HG02885 (cell line): Measurements from ENCODE around the gene SIPA1L3.
A peak's percentile ranks its signal among the peaks of the same experiment; 100 is the strongest.
"Not testable (repeated sequence)": the region's sequence is repeated elsewhere in the genome, so short reads cannot be mapped to it uniquely, and the experiment has no call there.

ENCODE experiments used
- ATAC-seq: cut with Tn5 transposase; IDR thresholded peaks from one replicate; pipeline ENCODE4 v1.9.1; 2021; ENCODE audit warnings: mild to moderate bottlenecking; ENCODE audit not compliant: unreplicated experiment, poor library complexity

SIPA1L3 gene

GRCh38 chr19:37907735-37908455, 887 bp downstream of the SIPA1L3 start:
- no peak for ATAC-seq

- ATAC-seq: no peak
Observed at GRCh38 chr19:37909661-37910199, 2.7 kb downstream of the SIPA1L3 start.

GRCh38 chr19:37914908-37915307, 7.9 kb downstream of the SIPA1L3 start:
- peak; percentile 58 for ATAC-seq

DNA sequence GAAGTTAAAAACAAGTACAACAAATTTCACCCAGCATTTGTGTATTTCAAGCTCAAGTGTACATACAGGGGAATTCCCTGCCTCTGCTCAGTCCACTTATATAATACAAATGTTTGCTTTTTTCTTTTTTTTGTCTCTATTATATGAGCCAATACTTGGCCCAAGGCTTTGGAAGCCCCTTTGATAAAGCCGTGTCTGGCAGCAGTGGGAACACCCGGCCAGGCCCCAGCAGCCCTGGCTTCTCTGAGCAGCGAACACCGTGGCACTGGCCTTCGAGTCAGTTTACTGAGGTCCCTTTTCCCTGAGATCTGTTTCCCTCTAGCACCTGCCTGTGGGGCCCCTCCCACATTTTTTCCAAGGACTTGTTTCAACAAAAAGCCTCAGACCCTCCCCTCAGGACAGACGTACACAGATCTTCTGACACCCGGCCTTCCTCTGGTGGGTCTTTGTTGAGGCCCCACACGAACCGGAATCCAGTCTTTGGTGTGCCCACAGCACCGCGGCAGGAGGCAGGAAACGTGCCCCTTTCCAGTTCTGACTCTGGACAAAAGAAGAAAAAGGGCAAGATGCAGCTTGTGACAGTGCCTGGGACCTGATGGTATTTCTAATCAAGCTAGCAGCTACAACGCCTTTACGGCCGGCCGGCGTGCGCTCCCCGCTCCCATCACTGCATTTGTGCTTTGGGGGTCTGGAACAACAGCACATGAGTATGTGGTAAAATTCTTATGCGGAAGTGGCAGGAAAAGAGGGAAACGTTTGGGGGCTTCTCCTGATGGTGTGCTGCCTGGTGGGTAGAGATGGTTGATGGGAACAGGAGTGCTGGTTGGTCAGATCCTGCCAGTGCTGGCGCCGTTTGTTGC, 13.8 kb downstream of the SIPA1L3 start:
- no peak for ATAC-seq

- not testable (repeated sequence) for ATAC-seq
Observed at GRCh38 chr19:37924573-37924972, 17.6 kb downstream of the SIPA1L3 start.

- no peak for ATAC-seq
Observed at GRCh38 chr19:37925212-37925611, 18.2 kb downstream of the SIPA1L3 start.

GRCh38 chr19:37926255-37926654, 19.2 kb downstream of the SIPA1L3 start:
- no peak for ATAC-seq

DNA sequence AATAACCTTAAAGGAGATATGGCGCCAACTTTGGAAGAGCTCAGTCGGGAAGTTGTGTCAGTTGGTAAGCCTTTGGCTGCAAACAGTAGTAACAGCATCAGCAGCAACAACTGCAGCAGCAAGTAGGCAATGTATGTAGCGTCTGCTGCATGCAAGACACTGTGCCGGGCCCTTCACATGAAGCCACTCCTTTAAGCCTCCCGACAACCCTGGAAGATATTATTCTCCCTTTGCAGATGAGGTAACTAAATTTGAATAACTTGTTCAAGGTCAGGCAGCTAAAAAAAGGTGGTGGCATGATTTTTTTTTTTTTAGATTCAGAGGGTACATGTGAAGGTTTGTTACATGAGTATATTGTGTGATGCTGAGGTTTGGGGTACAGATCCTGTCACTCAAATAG, 19.7 kb downstream of the SIPA1L3 start:
- ATAC-seq: no peak

DNA sequence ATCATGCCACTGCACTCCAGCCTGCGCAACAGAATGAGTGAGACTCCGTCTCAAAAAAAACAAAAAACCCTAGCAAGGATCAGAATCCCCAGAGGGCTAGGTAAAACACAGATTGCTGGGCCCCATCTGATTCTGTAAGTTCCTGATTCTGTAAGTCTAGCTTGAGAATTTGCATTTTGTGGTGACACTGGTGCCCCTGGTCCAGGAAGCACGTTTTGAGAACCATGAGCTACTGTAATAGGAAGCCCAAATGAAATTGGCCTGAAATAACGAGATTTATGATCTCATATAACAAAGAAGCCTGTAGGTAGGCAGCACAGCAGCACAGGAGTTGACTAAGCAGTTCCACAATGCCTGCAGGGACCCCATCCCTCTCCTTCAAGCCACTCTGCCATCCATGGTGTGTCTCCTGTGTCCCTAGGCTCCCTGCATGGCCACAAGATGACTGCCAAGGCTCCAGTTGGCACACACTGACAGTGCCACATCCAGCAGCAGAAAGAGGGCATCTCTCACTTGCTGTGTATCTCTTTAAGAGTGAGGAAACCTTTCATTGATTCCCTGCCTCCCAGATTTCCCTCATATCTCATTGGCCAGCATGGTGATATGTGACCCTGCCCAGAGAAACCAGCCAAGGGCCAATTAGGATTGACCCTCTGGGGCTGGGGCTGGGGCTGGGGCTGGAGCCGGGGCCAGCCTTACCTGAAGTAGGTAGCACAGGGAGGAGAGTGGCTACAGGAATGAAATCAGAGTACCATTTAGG, 21.7 kb downstream of the SIPA1L3 start:
- peak; percentile 73 for ATAC-seq

GRCh38 chr19:37929355-37929923, 22.4 kb downstream of the SIPA1L3 start:
- no peak for ATAC-seq

DNA sequence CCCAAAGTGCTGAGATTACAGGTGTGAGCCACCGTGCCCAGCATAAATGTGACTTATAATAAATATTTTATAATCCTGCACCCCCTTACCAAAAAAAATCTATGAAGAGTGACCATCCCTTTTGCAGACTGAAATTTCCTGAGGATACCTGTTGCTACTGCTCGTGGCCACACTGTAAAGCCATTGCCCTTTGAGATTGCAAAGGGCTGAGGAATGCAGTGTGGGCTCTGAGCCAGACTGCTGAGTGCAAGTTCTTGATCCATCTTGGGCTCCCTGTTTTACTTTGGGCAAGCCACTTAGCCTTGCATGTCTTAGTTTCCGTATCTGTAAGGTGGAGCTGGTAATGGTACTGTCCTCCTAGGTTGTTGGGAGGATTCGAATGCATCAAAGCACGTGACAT, 23.4 kb downstream of the SIPA1L3 start:
- no peak for ATAC-seq

DNA sequence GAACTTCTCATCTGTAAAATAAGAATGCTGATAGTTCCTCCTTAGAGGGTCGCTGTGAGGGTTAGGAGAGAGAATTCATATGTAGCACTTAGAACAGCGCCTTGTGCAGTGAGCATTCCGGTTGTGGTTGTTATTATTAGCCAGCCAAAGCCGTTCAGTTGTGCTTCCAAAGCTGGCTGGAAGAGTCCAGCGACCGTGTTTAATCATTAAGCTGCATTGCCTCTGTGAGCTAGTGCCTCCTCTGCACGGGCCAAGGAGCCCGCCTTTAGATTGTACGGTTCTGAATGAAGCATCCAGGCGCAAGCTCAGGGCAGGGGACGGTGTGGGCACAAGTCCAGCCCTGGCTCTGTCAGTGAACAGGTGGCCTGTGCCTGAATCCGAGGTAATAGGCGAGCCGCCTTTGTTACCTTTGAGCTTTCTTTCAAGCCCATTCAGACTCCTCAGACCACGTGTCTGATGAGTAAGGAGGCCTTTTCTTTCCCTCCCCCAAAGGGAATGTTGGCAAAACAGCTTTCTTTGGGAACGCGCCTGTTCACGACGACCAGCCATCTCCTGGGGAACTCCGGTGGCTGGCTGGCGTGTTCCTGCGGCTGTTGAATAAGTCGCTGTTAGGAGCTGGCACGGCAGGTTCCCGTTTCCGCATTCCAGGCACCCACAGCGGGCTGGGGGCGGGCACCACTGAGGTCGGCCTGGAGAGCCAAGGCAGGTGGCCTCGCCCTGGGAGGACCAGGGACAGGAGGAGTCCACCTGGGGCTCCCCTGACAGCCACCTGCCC, 25.1 kb downstream of the SIPA1L3 start:
- ATAC-seq: no peak

DNA sequence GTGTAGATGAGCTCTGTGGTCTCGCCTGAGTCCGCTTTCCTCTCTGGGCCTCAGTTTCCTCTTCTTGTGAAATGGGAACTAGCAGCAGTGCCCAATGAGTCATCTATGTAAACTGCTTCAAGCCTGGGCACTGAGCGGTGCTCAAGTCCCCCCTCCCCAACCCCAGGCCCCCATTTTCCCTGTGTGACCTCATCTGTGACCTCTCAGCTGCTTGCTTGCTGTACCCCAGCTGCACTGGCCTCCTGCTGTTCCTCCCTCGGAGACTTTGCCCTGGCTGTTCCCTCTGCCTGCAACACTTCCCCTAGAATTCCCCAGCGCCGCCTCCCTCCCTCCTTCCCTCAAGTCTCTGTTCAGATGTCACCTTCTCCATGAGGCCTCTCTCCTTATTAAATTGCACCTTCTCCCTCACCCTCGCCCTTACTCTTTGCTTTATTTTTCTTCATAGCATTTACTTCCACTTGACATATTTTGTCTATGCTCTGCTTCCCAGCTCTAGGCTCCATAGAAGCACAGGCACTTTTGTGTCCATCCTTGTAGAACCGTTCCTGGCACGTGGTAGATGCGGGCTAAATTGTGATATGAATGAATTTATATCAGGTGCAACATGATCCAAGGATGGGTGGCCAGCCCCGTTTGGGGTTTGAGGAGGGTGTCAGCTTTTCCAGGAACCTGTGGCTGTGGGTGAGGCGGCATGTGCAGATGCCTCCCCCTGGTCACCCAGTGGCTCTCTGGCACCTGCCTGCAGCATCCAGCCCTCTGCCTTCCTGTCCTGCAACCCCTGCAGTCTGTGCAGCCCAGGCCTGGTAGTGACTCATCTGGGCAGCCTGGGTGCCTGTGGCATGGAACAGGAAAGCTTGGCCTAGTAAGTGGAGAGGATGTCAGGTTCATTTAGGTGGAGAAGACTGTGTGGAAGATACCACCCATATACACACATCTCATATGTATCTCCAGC, 26.3 kb downstream of the SIPA1L3 start:
- no peak for ATAC-seq

- ATAC-seq: no peak
Observed at GRCh38 chr19:37933937-37934358, 26.9 kb downstream of the SIPA1L3 start.

GRCh38 chr19:37935341-37935740, 28.3 kb downstream of the SIPA1L3 start:
- no peak for ATAC-seq

GRCh38 chr19:37936166-37936565, 29.2 kb downstream of the SIPA1L3 start:
- no peak for ATAC-seq

- no peak for ATAC-seq
Observed at GRCh38 chr19:37936886-37937285, 29.9 kb downstream of the SIPA1L3 start.

DNA sequence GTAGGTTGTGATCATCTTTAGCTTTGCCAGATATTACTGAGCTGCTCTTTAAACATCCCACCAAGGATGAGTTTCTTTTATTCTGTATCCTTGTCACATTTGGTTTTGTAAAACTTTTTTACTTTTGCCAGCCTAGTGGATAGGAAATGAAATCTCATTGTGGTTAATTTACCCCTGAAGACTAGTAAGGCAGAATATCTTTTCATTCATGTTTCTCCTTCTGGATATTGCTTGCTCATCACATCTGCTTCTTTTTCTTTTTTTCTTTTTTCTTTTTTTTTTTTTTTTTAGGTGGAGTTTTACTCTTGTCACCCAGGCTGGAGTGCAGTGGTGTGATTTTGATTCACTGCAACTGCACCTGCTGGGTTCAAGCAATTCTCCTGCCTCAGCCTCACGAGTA, 31.3 kb downstream of the SIPA1L3 start:
- ATAC-seq: no peak
